Right renal pelvis (tissue), 4 donors: ENCODE data around the gene OR7A5. TPM values are rescaled to one million over a fixed set of nuclear protein-coding genes. Genes with fewer than 3 reads are reported as not detected.
"Not testable (repeated sequence)": the region's sequence is repeated elsewhere in the genome, so short reads cannot be mapped to it uniquely, and the experiment has no call there.

Source experiments
- DNase-seq, 4 donors: peaks; one replicate each; pipeline ENCODE4 v3.0.0-alpha.2; 2013; ENCODE audit warnings: low read depth in 4 of 4, low spot score in 3 of 4, missing footprints in 1 of 4
- polyA plus RNA-seq, 4 donors: library from polyadenylated mRNA; unstranded; fragments of 120-200 nt; gene quantifications; one replicate each; pipeline ENCODE4 v1.2.1, GENCODE V29; 2013; ENCODE audit not compliant: insufficient read length in 4 of 4

Gene OR7A5
- polyA plus RNA-seq, 4 donors, result 0.04 TPM; not detected in 2

GRCh38 chr19:14785102-14785793 lies 49.7 kb downstream of the OR7A5 start:
- DNase-seq, result not testable (repeated sequence)

- not testable (repeated sequence) for DNase-seq
Observed at GRCh38 chr19:14784730-14785101, 50.3 kb downstream of the OR7A5 start.

- DNase-seq, result not testable (repeated sequence)
Observed at GRCh38 chr19:14783410-14783998, 51.5 kb downstream of the OR7A5 start.

- DNase-seq, result no peak
Observed at GRCh38 chr19:14782626-14783409, 52.2 kb downstream of the OR7A5 start.

- not testable (repeated sequence) for DNase-seq
Observed at GRCh38 chr19:14781713-14782536, 53.1 kb downstream of the OR7A5 start.

- not testable (repeated sequence) for DNase-seq
Observed at GRCh38 chr19:14780622-14781225, 54.3 kb downstream of the OR7A5 start.

- no peak for DNase-seq
Observed at GRCh38 chr19:14779151-14779550, 55.8 kb downstream of the OR7A5 start.

GRCh38 chr19:14778110-14778845 lies 56.7 kb downstream of the OR7A5 start, which contains the start of gene ADGRE2:
ADGRE2 (minus strand) TSS chr19:14778560; CDS start chr19:14776756, 1,804 bp downstream.
- not testable (repeated sequence) for DNase-seq

GRCh38 chr19:14777645-14778044 lies 57.3 kb downstream of the OR7A5 start:
- not testable (repeated sequence) for DNase-seq

Other genes starting within 250 kb of the OR7A5 start
- under 1 TPM in 3 of 4 donors, not detected in 1; 0.08 to 0.13 (median 0.11) TPM for gene ADGRE3, start 160.3 kb downstream of the OR7A5 start, polyA plus RNA-seq
- 10 to 100 TPM; 14.8 to 19.3 (median 17.0) TPM for gene ZNF333, start 145.1 kb downstream of the OR7A5 start, polyA plus RNA-seq
- gene ADGRE2, start 56.6 kb downstream of the OR7A5 start, polyA plus RNA-seq, result under 1 TPM; 0.18 to 0.64 (median 0.38) TPM
- under 1 TPM; 0.06 to 0.31 (median 0.19) TPM for gene OR7C1, start within 50 bp of the OR7A5 start, polyA plus RNA-seq
- gene OR7A10, start 13.7 kb upstream of the OR7A5 start, polyA plus RNA-seq, result not detected
- under 1 TPM in 1 of 4 donors, not detected in 3; 0.08 TPM for gene OR7A17, start 50.9 kb upstream of the OR7A5 start, polyA plus RNA-seq
- not detected for gene OR7C2, start 106.3 kb upstream of the OR7A5 start, polyA plus RNA-seq
- gene SLC1A6, start 144.7 kb upstream of the OR7A5 start, polyA plus RNA-seq, result under 1 TPM; 0.35 to 0.60 (median 0.50) TPM
- gene CASP14, start 214.3 kb upstream of the OR7A5 start, polyA plus RNA-seq, result under 1 TPM in 2 of 4 donors, not detected in 2; 0.03 to 0.06 TPM
- gene OR1I1, start 247.0 kb upstream of the OR7A5 start, polyA plus RNA-seq, result under 1 TPM in 3 of 4 donors, not detected in 1; 0.03 to 0.06 (median 0.04) TPM